ENCODE measurements around the gene QTRT2. TPM values are rescaled to one million over a fixed set of nuclear protein-coding genes. Genes with fewer than 3 reads are reported as not detected.

Gene QTRT2
- total RNA-seq, 1 donor from 2014 or later = 16.2 TPM

GRCh38 chr3:114071786-114072185 is 15.2 kb downstream of the QTRT2 start:
- no peaks in the 10 kb centered on the region for H3K36me3 Mint-ChIP-seq (ENCODE audit: unreplicated experiment)
- H3K27ac Mint-ChIP-seq (ENCODE audit: unreplicated experiment) = no peak overlapping the region
- TF ChIP-seq, protein P1, sequence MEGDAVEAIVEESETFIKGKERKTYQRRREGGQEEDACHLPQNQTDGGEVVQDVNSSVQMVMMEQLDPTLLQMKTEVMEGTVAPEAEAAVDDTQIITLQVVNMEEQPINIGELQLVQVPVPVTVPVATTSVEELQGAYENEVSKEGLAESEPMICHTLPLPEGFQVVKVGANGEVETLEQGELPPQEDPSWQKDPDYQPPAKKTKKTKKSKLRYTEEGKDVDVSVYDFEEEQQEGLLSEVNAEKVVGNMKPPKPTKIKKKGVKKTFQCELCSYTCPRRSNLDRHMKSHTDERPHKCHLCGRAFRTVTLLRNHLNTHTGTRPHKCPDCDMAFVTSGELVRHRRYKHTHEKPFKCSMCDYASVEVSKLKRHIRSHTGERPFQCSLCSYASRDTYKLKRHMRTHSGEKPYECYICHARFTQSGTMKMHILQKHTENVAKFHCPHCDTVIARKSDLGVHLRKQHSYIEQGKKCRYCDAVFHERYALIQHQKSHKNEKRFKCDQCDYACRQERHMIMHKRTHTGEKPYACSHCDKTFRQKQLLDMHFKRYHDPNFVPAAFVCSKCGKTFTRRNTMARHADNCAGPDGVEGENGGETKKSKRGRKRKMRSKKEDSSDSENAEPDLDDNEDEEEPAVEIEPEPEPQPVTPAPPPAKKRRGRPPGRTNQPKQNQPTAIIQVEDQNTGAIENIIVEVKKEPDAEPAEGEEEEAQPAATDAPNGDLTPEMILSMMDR (IDR thresholded peaks at IDR 0.05; ENCODE audit: partially characterized antibody, unreplicated experiment) = no peak
- H3K9me3 Mint-ChIP-seq (ENCODE audit: unreplicated experiment) = no peaks in the 10 kb centered on the region
- H3K4me3 Mint-ChIP-seq (ENCODE audit: unreplicated experiment) = no peak overlapping the region
- no peak for DNase-seq
- no peaks in the 10 kb centered on the region for H3K27me3 Mint-ChIP-seq (ENCODE audit: unreplicated experiment)
- H3K4me1 Mint-ChIP-seq (ENCODE audit: low read depth, unreplicated experiment) = no peaks in the 10 kb centered on the region

DNA sequence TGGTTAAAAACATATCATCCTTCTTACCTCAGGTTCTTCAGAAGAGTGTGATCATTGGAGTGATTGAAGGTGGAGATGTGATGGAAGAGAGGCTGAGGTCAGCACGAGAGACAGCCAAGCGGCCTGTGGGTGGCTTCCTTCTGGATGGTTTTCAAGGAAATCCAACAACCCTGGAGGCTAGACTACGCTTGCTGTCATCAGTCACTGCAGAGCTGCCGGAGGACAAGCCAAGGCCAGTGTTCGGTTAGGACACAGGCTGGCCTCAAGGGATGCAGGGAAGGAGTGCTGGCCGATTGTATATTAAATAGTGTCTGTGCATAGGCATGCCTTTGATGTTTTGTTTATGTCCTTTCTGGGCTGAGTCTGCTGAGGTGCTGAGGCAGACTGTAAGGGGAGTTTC is 20.2 kb downstream of the QTRT2 start:
- no peak overlapping the region for H3K4me3 Mint-ChIP-seq (ENCODE audit: unreplicated experiment)
- DNase-seq = no peak
- H3K9me3 Mint-ChIP-seq (ENCODE audit: unreplicated experiment) = no peaks in the 10 kb centered on the region
- TF ChIP-seq, protein P1 (IDR thresholded peaks at IDR 0.05; ENCODE audit: partially characterized antibody, unreplicated experiment) = no peak
- H3K27me3 Mint-ChIP-seq (ENCODE audit: unreplicated experiment) = no peaks in the 10 kb centered on the region
- H3K27ac Mint-ChIP-seq (ENCODE audit: unreplicated experiment) = no peak overlapping the region
- H3K4me1 Mint-ChIP-seq (ENCODE audit: low read depth, unreplicated experiment) = no peaks in the 10 kb centered on the region
- H3K36me3 Mint-ChIP-seq (ENCODE audit: unreplicated experiment) = no peaks in the 10 kb centered on the region

- no peaks in the 10 kb centered on the region for H3K36me3 Mint-ChIP-seq (ENCODE audit: unreplicated experiment)
- H3K27ac Mint-ChIP-seq (ENCODE audit: unreplicated experiment) = no peak overlapping the region
- H3K9me3 Mint-ChIP-seq (ENCODE audit: unreplicated experiment) = no peaks in the 10 kb centered on the region
- TF ChIP-seq, protein P1 (IDR thresholded peaks at IDR 0.05; ENCODE audit: partially characterized antibody, unreplicated experiment) = no peak
- no peak for DNase-seq
- H3K27me3 Mint-ChIP-seq (ENCODE audit: unreplicated experiment) = no peaks in the 10 kb centered on the region
- no peak overlapping the region for H3K4me3 Mint-ChIP-seq (ENCODE audit: unreplicated experiment)
- no peaks in the 10 kb centered on the region for H3K4me1 Mint-ChIP-seq (ENCODE audit: low read depth, unreplicated experiment)
Measured at GRCh38 chr3:114078126-114078525, 21.6 kb downstream of the QTRT2 start.

DNA sequence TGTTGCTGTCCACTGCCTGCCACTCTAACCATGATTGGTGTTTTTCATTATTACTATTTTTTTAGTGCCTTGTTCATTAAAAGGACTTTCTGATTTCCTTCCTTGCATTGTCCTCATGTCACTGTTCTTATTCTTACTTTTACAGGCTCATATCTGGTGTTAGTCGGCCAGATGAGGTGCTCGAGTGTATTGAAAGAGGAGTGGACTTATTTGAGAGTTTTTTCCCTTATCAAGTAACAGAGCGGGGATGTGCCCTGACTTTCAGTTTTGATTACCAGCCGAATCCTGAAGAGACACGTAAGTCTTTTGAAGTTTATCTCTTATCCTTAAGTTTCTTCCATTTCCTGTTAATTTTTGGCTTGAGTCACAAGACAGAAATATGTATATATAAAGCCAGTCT is 23.2 kb downstream of the QTRT2 start:
- no peak overlapping the region for H3K4me3 Mint-ChIP-seq (ENCODE audit: unreplicated experiment)
- TF ChIP-seq, protein P1 (IDR thresholded peaks at IDR 0.05; ENCODE audit: partially characterized antibody, unreplicated experiment) = no peak
- H3K9me3 Mint-ChIP-seq (ENCODE audit: unreplicated experiment) = no peaks in the 10 kb centered on the region
- no peaks in the 10 kb centered on the region for H3K4me1 Mint-ChIP-seq (ENCODE audit: low read depth, unreplicated experiment)
- no peak overlapping the region for H3K27ac Mint-ChIP-seq (ENCODE audit: unreplicated experiment)
- no peak for DNase-seq
- no peaks in the 10 kb centered on the region for H3K27me3 Mint-ChIP-seq (ENCODE audit: unreplicated experiment)
- H3K36me3 Mint-ChIP-seq (ENCODE audit: unreplicated experiment) = no peaks in the 10 kb centered on the region

- DNase-seq = no peak
- H3K4me1 Mint-ChIP-seq (ENCODE audit: low read depth, unreplicated experiment) = no peaks in the 10 kb centered on the region
- TF ChIP-seq, protein P1 (IDR thresholded peaks at IDR 0.05; ENCODE audit: partially characterized antibody, unreplicated experiment) = no peak
- H3K4me3 Mint-ChIP-seq (ENCODE audit: unreplicated experiment) = no peak overlapping the region
- H3K9me3 Mint-ChIP-seq (ENCODE audit: unreplicated experiment) = no peaks in the 10 kb centered on the region
- H3K27ac Mint-ChIP-seq (ENCODE audit: unreplicated experiment) = no peak overlapping the region
- no peaks in the 10 kb centered on the region for H3K27me3 Mint-ChIP-seq (ENCODE audit: unreplicated experiment)
- no peaks in the 10 kb centered on the region for H3K36me3 Mint-ChIP-seq (ENCODE audit: unreplicated experiment)
Measured at GRCh38 chr3:114080201-114080600, 23.7 kb downstream of the QTRT2 start.

All from glutamatergic neuron (in vitro differentiated cells).